OCI-LY1 (cell line): Measurements from ENCODE around the gene PARVG.

Experiments used
- H2AFZ ChIP-seq: fragments of 200-600 bp; sonication (generic), shearing (Covaris generic); 2 replicates; pipeline ENCODE4 v1.6.0; 2014; ENCODE audit warnings: antibody characterized with exemption, mild to moderate bottlenecking, low read length
- H3F3A ChIP-seq: fragments of 200-600 bp; sonication (generic), shearing (Covaris generic); 2 replicates; pipeline ENCODE4 v1.6.0; 2014; ENCODE audit warnings: mild to moderate bottlenecking, antibody characterized with exemption, low read length, moderate library complexity; ENCODE audit not compliant: insufficient read depth
- H3K27ac ChIP-seq: fragments of 200-600 bp; sonication (generic); 2 replicates; pipeline ENCODE4 v1.5.1; 2014; ENCODE audit warnings: low read length, mixed run types, mild to moderate bottlenecking, low read depth; ENCODE audit not compliant: poor library complexity, severe bottlenecking
- H3K27me3 ChIP-seq: fragments of 200-600 bp; sonication (generic); 2 replicates; pipeline ENCODE4 v1.6.0; 2014; ENCODE audit warnings: antibody characterized with exemption, mild to moderate bottlenecking, low read length, moderate library complexity; ENCODE audit not compliant: insufficient read depth
- H3K36me3 ChIP-seq: fragments of 200-600 bp; sonication (generic); 2 replicates; pipeline ENCODE4 v1.6.1; 2014; ENCODE audit warnings: mild to moderate bottlenecking, antibody characterized with exemption, low read length, moderate library complexity, mixed read lengths; ENCODE audit not compliant: insufficient read depth
- H3K4me1 ChIP-seq: fragments of 200-600 bp; sonication (generic); 2 replicates; pipeline ENCODE4 v1.5.1; 2014; ENCODE audit warnings: mild to moderate bottlenecking, low read length, moderate library complexity; ENCODE audit not compliant: insufficient read depth, severe bottlenecking
- H3K4me2 ChIP-seq: fragments of 200-600 bp; sonication (generic), shearing (Covaris generic); 2 replicates; pipeline ENCODE4 v1.6.1; 2014; ENCODE audit warnings: low read length
- H3K4me3 ChIP-seq: fragments of 200-600 bp; sonication (generic); 2 replicates; pipeline ENCODE4 v1.5.1; 2014; ENCODE audit warnings: low read length, low read depth, mild to moderate bottlenecking, mixed read lengths; ENCODE audit not compliant: poor library complexity, severe bottlenecking
- H3K79me2 ChIP-seq: fragments of 200-600 bp; shearing (Covaris generic); 2 replicates; pipeline ENCODE4 v1.6.1; 2016; ENCODE audit warnings: mixed run types, low read length, mixed read lengths; ENCODE audit not compliant: insufficient read depth
- H3K9ac ChIP-seq: fragments of 200-600 bp; sonication (generic), shearing (Covaris generic); 2 replicates; pipeline ENCODE4 v1.6.1; 2014; ENCODE audit warnings: mild to moderate bottlenecking, low read length, mixed read lengths
- H3K9me2 ChIP-seq: fragments of 200-600 bp; sonication (generic), shearing (Covaris generic); 2 replicates; pipeline ENCODE4 v1.6.1; 2014; ENCODE audit warnings: low read depth, mild to moderate bottlenecking, low read length, mixed read lengths
- H3K9me3 ChIP-seq: fragments of 200-600 bp; shearing (Covaris generic); 2 replicates; pipeline ENCODE4 v1.6.1; 2014; ENCODE audit warnings: low read length, mixed read lengths
- H4K20me1 ChIP-seq: fragments of 200-600 bp; sonication (generic), shearing (Covaris generic); 2 replicates; pipeline ENCODE4 v1.6.0; 2016; ENCODE audit warnings: mild to moderate bottlenecking, low read length; ENCODE audit not compliant: insufficient read depth
- EZH2 ChIP-seq: fragments of 200-600 bp; sonication (generic), shearing (Covaris generic); IDR thresholded peaks from 2 replicates; pipeline ENCODE4 v1.8.0; 2017; ENCODE audit warnings: borderline replicate concordance, mixed run types, mild to moderate bottlenecking, antibody characterized with exemption, low read length, moderate library complexity, mixed read lengths
- TF ChIP-seq, protein P1 (sequence below): fragments of 200-600 bp; sonication (generic), shearing (Covaris generic); IDR thresholded peaks from 2 replicates; pipeline ENCODE4 v1.5.1; 2017; ENCODE audit warnings: mild to moderate bottlenecking, antibody characterized with exemption, low read length, moderate library complexity, mixed read lengths

The PARVG gene

DNA sequence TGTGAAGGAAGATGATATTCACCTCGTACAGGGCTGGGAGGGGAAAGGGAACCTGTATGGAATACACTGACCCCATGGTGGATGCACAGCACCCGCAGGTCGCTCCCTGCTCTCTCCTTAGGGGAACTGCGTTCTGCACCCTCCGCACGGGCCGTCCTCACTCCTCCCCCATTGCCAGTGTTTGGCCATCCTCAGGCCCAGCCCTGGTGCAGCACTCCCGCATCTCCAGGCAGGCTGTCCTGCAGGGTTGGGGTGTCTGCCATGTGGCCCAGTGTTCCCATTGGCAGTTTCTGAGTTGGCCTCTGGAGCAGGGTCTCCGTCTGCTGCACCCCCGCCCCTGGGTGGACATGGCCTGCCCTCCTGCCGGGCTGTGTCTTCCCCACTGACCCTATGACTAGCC is 19.1 kb upstream of the PARVG start:
- Histone ChIP-seq H3K79me2 (no peaks in the 10 kb centered on the region), H3K4me1 (no peaks in the 10 kb centered on the region), H3K4me2 (no peak overlapping the region), H3K4me3 (no peak overlapping the region), H4K20me1 (no peaks in the 10 kb centered on the region), H2AFZ (no peak overlapping the region), H3F3A (no peaks in the 10 kb centered on the region), H3K9me3 (no peaks in the 10 kb centered on the region), H3K9ac (no peak overlapping the region), H3K27ac (no peak overlapping the region), H3K9me2 (no peaks in the 10 kb centered on the region), H3K36me3 (peaks cover 13% of the 10 kb centered on the region; the same call in 1 of the 2 replicates), H3K27me3 (no peaks in the 10 kb centered on the region)
- no peak for TF ChIP-seq EZH2
- TF ChIP-seq, protein P1, sequence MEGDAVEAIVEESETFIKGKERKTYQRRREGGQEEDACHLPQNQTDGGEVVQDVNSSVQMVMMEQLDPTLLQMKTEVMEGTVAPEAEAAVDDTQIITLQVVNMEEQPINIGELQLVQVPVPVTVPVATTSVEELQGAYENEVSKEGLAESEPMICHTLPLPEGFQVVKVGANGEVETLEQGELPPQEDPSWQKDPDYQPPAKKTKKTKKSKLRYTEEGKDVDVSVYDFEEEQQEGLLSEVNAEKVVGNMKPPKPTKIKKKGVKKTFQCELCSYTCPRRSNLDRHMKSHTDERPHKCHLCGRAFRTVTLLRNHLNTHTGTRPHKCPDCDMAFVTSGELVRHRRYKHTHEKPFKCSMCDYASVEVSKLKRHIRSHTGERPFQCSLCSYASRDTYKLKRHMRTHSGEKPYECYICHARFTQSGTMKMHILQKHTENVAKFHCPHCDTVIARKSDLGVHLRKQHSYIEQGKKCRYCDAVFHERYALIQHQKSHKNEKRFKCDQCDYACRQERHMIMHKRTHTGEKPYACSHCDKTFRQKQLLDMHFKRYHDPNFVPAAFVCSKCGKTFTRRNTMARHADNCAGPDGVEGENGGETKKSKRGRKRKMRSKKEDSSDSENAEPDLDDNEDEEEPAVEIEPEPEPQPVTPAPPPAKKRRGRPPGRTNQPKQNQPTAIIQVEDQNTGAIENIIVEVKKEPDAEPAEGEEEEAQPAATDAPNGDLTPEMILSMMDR: no peak

DNA sequence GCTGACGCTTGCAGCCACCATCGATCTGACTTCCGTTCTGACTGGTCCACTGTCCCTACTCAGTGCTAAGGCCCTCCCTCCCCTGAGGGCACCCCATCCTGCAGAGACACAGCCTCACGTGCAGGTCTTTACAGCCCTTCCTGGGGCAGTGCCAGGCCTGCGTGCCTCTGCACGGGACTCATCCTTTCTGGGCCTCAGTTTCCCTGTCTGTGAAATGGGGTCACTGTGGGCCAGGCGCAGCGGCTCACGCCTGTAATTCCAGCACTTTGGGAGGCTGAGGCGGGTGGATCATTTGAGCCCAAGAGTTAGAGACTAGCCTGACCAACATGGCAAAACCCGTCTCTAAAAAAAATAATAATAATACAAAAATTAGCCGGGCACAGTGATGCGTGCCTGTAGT is 17.8 kb upstream of the PARVG start:
- Histone ChIP-seq H3K9me2 (no peaks in the 10 kb centered on the region), H2AFZ (no peak overlapping the region), H3K27me3 (no peaks in the 10 kb centered on the region), H3K79me2 (no peaks in the 10 kb centered on the region), H3F3A (no peaks in the 10 kb centered on the region), H3K27ac (no peak overlapping the region), H3K4me1 (no peaks in the 10 kb centered on the region), H3K4me2 (no peak overlapping the region), H3K9me3 (no peaks in the 10 kb centered on the region), H3K4me3 (no peak overlapping the region), H3K36me3 (peaks cover 13% of the 10 kb centered on the region; the same call in 1 of the 2 replicates), H4K20me1 (no peaks in the 10 kb centered on the region), H3K9ac (no peak overlapping the region)
- TF ChIP-seq, protein P1: no peak
- no peak for TF ChIP-seq EZH2

DNA sequence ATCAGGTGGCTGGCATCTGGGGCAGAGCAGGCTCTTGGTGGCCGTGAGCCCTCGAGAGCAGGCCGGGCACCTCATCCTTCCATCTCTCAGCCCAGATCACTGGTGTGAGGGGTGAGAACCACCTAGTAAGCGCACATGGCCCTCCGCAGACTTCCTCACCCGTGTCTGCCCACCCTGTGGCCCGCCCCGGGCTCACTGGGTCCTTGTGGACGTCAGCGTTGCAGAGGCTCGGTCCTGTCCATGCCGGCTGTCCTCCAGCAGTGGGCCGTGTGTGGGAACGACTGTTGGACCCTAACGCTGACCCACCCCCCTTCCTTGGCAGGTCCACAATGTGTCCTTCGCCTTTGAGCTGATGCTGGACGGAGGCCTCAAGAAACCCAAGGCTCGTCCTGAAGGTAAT is 17.2 kb upstream of the PARVG start:
- Histone ChIP-seq H3K4me2 (no peak overlapping the region), H3K27ac (no peak overlapping the region), H3K79me2 (no peaks in the 10 kb centered on the region), H4K20me1 (no peaks in the 10 kb centered on the region), H3K9me3 (no peaks in the 10 kb centered on the region), H3F3A (no peaks in the 10 kb centered on the region), H3K36me3 (peaks cover 9% of the 10 kb centered on the region; the same call in 1 of the 2 replicates), H2AFZ (no peak overlapping the region), H3K9ac (no peak overlapping the region), H3K4me3 (no peak overlapping the region), H3K27me3 (no peaks in the 10 kb centered on the region), H3K4me1 (no peaks in the 10 kb centered on the region), H3K9me2 (no peaks in the 10 kb centered on the region)
- TF ChIP-seq, protein P1: no peak
- TF ChIP-seq EZH2: no peak
